Effector CD4-positive, alpha-beta T cell (primary cell): ENCODE results near the gene CORO6.

Experiments used
- DNase-seq: peaks from one replicate; pipeline ENCODE4 v3.0.0-alpha.2; 2020

Gene CORO6

GRCh38 chr17:29590411-29591145 lies 32.1 kb downstream of the CORO6 start:
- DNase-seq, result no peak

- DNase-seq, result peak; percentile 77
Observed at GRCh38 chr17:29589524-29590410, 32.9 kb downstream of the CORO6 start, which contains the start of gene GIT1. TSS of gene GIT1 (minus strand) at chr17:29589648. CDS start at chr17:29589378, 270 bp downstream.

- DNase-seq, result peak; percentile 40
Observed at GRCh38 chr17:29588562-29589411, 33.9 kb downstream of the CORO6 start.

GRCh38 chr17:29588017-29588561 lies 34.6 kb downstream of the CORO6 start:
- DNase-seq, result no peak

GRCh38 chr17:29587591-29587990 lies 35.1 kb downstream of the CORO6 start:
- no peak for DNase-seq

- no peak for DNase-seq
Observed at GRCh38 chr17:29586676-29587469, 35.8 kb downstream of the CORO6 start.

GRCh38 chr17:29585080-29585751 lies 37.5 kb downstream of the CORO6 start:
- no peak for DNase-seq

GRCh38 chr17:29584452-29585079 lies 38.1 kb downstream of the CORO6 start:
- no peak for DNase-seq

GRCh38 chr17:29583324-29584248 lies 39.1 kb downstream of the CORO6 start:
- no peak for DNase-seq

- no peak for DNase-seq
Observed at GRCh38 chr17:29582772-29583171, 39.9 kb downstream of the CORO6 start.

- no peak for DNase-seq
Observed at GRCh38 chr17:29582254-29582765, 40.4 kb downstream of the CORO6 start.

GRCh38 chr17:29581583-29582253 lies 41.0 kb downstream of the CORO6 start:
- DNase-seq, result no peak

- peak; percentile 91 for DNase-seq
Observed at GRCh38 chr17:29579866-29580771, 42.6 kb downstream of the CORO6 start.

GRCh38 chr17:29578626-29579485 lies 43.9 kb downstream of the CORO6 start:
- DNase-seq, result no peak

- no peak for DNase-seq
Observed at GRCh38 chr17:29577385-29578211, 45.1 kb downstream of the CORO6 start.

GRCh38 chr17:29577001-29577370 lies 45.7 kb downstream of the CORO6 start:
- no peak for DNase-seq
